Liver (tissue), 3 donors: ENCODE data around the gene RAB15.

Experiments
- EGR1 ChIP-seq, 2 donors: IDR thresholded peaks; 2 replicates each; pipeline ENCODE4 v1.6.1; 2016 to 2018; ENCODE audit warnings: antibody characterized with exemption in 2 of 2, low read depth in 2 of 2
- JUND ChIP-seq, 2 donors: IDR thresholded peaks; 2 replicates each; pipeline ENCODE4 v1.6.1; 2016; ENCODE audit warnings: antibody characterized with exemption in 2 of 2
- RAD21 ChIP-seq, 2 donors: IDR thresholded peaks; 2 replicates each; pipeline ENCODE4 v1.6.1; 2016; ENCODE audit warnings: antibody characterized with exemption in 2 of 2, mild to moderate bottlenecking in 2 of 2
- REST ChIP-seq: IDR thresholded peaks from 2 replicates; pipeline ENCODE4 v1.6.1; 2016; ENCODE audit warnings: antibody characterized with exemption, mild to moderate bottlenecking
- TAF1 ChIP-seq: conservative IDR thresholded peaks from 2 replicates; pipeline ENCODE4 v1.6.1; 2016; ENCODE audit warnings: antibody characterized with exemption, mild to moderate bottlenecking
- YY1 ChIP-seq: IDR thresholded peaks from 2 replicates; pipeline ENCODE4 v1.6.1; 2016; ENCODE audit warnings: antibody characterized with exemption, mild to moderate bottlenecking
- TF ChIP-seq, protein P1 (sequence below): fragments of 150-350 bp; IDR thresholded peaks from 2 replicates; pipeline ENCODE4 v1.5.1; 2017; ENCODE audit warnings: improper control_type of control experiment, low read depth, low read length; ENCODE audit not compliant: missing input control
- TF ChIP-seq, protein P2 (sequence below): IDR thresholded peaks from 2 replicates; pipeline ENCODE4 v1.6.1; 2016; ENCODE audit warnings: antibody characterized with exemption
- donor health status: healthy.
- donor health status: healthy.

- TF ChIP-seq, protein P1, sequence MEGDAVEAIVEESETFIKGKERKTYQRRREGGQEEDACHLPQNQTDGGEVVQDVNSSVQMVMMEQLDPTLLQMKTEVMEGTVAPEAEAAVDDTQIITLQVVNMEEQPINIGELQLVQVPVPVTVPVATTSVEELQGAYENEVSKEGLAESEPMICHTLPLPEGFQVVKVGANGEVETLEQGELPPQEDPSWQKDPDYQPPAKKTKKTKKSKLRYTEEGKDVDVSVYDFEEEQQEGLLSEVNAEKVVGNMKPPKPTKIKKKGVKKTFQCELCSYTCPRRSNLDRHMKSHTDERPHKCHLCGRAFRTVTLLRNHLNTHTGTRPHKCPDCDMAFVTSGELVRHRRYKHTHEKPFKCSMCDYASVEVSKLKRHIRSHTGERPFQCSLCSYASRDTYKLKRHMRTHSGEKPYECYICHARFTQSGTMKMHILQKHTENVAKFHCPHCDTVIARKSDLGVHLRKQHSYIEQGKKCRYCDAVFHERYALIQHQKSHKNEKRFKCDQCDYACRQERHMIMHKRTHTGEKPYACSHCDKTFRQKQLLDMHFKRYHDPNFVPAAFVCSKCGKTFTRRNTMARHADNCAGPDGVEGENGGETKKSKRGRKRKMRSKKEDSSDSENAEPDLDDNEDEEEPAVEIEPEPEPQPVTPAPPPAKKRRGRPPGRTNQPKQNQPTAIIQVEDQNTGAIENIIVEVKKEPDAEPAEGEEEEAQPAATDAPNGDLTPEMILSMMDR, result no peak
- TF ChIP-seq TAF1 (no peak), JUND (IDR thresholded peaks at IDR 0.05) (no peak), REST (no peak), YY1 (no peak), RAD21 (IDR thresholded peaks at IDR 0.05) (no peak), EGR1 (IDR thresholded peaks at IDR 0.05; ENCODE audit: low read depth in 2 of 2) (no peak)
- TF ChIP-seq, protein P2, sequence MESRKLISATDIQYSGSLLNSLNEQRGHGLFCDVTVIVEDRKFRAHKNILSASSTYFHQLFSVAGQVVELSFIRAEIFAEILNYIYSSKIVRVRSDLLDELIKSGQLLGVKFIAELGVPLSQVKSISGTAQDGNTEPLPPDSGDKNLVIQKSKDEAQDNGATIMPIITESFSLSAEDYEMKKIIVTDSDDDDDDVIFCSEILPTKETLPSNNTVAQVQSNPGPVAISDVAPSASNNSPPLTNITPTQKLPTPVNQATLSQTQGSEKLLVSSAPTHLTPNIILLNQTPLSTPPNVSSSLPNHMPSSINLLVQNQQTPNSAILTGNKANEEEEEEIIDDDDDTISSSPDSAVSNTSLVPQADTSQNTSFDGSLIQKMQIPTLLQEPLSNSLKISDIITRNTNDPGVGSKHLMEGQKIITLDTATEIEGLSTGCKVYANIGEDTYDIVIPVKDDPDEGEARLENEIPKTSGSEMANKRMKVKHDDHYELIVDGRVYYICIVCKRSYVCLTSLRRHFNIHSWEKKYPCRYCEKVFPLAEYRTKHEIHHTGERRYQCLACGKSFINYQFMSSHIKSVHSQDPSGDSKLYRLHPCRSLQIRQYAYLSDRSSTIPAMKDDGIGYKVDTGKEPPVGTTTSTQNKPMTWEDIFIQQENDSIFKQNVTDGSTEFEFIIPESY, result no peak
Observed at GRCh38 chr14:64995291-64995690, 23.2 kb upstream of the RAB15 start.
